ENCODE data around the gene ACSBG1. TPM values are rescaled to one million over a fixed set of nuclear protein-coding genes. Genes with fewer than 3 reads are reported as not detected.

The ACSBG1 gene
- total RNA-seq, 1 donor from 2014 or later, result 0.35 TPM

DNA sequence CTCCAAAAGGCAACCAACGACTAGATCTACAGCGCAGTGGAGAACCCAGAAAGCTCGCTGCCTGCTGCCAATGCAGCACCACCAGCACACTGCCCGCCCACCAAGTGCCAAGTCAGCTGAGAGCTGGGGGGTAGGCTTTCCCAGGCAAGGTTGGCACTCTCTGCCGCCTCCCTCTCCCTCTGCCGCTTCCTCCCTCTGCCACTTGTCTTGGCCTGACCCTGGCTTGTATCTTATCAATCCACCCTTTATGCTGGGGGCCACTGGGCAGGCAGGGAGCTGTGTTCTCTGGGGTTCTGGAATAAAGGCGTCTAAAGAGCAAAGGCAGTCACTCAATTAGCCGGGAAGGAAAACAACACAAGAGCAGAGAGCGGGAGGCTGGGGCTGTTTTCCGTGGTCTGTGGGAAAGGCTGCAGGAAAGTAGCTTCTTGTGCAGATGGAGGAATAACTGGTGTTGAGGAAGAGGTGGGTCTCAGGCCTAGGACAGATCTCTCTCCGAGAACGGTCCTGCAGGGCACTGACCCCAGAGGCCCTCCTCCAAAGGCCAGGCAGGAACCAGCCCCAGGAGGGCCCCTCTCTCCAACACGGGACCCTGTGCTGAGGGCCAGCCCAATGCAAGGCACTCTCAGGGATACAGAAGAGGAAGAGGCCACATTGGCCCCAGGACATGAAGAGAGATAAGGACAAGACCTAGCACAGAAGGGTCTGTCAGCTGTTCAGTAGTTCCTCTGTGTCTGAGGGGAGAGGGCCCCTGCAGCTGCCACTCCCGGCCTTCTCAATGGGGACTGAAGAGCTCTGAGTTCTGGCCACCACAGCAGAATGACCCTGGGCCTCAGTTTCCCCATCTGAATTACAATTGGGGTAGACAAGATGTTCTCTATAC is 30.8 kb downstream of the ACSBG1 start:
- TF ChIP-seq, protein P1, sequence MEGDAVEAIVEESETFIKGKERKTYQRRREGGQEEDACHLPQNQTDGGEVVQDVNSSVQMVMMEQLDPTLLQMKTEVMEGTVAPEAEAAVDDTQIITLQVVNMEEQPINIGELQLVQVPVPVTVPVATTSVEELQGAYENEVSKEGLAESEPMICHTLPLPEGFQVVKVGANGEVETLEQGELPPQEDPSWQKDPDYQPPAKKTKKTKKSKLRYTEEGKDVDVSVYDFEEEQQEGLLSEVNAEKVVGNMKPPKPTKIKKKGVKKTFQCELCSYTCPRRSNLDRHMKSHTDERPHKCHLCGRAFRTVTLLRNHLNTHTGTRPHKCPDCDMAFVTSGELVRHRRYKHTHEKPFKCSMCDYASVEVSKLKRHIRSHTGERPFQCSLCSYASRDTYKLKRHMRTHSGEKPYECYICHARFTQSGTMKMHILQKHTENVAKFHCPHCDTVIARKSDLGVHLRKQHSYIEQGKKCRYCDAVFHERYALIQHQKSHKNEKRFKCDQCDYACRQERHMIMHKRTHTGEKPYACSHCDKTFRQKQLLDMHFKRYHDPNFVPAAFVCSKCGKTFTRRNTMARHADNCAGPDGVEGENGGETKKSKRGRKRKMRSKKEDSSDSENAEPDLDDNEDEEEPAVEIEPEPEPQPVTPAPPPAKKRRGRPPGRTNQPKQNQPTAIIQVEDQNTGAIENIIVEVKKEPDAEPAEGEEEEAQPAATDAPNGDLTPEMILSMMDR (conservative IDR thresholded peaks at IDR 0.05; ENCODE audit: low read depth, low read length), result no peak
- DNase-seq (ENCODE audit: low read depth), result no peak
- H3K4me3 ChIP-seq (ENCODE audit: low read depth, low read length), result no peak overlapping the region

DNA sequence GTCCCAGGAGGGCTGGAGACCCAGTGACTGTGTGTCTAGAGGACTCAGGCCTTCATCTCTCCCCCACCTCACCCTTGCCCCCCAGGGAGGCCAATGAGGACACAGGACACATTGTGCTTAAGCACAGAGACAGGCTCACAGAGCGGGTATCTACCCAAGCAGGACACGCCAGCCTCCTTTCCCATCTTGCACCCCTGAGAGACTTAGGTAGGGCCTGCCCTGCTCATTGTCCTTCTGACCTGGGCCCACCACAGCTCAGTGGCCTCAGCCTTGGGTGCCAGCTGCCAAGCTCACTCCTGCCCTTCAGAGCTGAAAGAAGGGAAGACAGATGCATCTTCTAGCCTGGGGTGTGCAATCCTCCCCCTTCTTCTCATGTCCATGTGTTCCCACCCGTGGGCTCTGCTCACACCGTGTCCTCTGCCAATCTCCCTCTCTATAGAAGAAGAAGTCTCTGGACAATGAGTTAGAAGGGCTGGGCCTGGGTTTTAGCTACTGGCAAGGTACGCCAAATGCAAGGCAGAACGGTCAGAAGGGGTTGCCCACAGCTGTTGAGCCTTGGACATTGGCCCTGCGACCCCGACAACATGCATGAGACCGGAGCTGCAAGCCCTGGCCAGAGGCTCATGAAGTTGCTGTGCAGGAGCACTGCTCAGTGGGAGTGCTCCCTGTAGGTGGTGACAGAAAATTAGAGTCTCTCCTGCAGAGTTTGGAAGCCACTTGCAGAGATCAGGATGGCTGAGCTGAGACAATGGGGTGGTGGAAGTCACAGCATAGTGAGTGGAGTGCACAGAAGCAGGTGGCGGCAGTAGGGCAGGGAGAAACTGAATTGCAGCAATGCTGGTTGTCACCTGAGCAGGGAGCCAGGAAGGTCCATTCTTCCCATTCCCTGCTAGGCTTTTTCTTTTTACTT is 32.8 kb downstream of the ACSBG1 start:
- H3K4me3 ChIP-seq (ENCODE audit: low read depth, low read length), result no peak overlapping the region
- TF ChIP-seq, protein P1 (conservative IDR thresholded peaks at IDR 0.05; ENCODE audit: low read depth, low read length), result no peak
- no peak for DNase-seq (ENCODE audit: low read depth)

DNA sequence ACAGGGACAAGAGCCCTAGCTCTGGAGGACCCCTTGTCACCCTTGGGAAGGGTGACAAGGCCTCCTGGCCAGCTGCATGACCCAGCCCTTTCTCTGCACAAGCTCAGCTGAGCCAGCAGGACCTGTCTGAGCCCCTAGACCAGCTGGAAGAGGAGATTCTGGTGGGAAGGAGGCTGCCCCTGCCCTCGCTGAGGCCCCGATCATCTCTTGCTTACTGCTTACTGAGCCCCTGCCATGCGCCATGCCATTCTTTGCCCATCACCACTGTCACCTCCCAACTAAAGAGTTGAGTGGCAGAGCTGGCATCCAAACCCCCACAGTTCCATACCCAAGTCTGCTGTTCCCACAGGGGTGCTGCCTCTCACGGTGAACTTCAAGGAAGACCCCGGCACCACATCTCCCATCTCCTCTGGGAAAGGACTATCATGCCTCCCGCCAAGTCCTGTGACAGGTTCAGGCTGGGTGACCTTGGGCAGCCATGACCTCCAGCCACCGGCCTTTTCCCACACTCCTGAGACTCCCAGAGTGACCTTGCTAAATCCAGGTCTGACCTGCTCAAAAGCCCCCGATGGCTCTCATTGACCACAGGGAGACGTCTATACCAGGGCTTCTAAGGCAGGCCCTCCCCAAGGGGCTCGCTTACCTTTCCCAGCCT is 34.0 kb downstream of the ACSBG1 start:
- DNase-seq (ENCODE audit: low read depth), result no peak
- H3K4me3 ChIP-seq (ENCODE audit: low read depth, low read length), result no peak overlapping the region
- TF ChIP-seq, protein P1 (conservative IDR thresholded peaks at IDR 0.05; ENCODE audit: low read depth, low read length), result no peak

DNA sequence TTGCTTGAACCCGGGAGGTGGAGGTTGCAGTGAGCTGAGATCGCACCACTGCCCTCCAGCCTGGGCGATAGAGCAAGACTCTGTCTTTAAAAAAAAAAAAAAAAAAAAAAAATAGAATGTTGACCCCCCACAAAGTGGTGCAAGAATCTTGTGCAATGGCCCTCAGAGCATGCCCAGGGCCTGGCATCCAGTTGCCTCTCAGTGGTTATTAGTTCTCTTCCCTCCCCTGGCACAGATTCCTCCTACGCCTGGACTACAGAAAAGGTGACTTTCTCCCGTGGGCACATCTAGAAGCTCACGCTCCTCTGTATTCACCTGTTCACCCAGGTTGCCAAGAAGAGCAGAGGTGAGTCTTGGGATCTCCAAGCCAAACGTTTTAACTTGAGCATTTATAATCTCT is 36.7 kb downstream of the ACSBG1 start:
- TF ChIP-seq, protein P1 (conservative IDR thresholded peaks at IDR 0.05; ENCODE audit: low read depth, low read length), result no peak
- DNase-seq (ENCODE audit: low read depth), result no peak

DNA sequence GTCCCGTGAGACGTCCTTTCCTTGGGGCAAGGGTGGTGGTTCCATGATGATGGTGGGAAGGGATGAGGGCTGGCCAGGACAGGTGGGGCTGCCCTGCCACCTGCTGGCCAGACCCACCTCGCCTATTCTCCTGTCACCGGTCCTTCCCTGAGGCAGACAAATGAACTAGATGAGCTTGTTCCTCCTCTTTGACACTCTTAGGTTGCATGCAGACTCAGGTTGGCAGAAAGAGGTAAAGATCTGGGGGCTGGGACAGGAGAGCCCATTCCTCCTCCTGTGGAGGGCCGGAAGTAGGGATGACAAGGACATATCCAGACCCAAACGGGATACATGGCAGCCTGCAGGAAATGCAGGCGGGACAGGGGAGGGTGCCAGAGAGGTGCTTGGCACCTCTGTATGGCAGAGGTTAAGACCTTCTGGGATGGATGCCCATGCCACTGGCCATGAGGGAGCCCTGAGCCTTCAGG is 38.6 kb downstream of the ACSBG1 start:
- H3K4me3 ChIP-seq (ENCODE audit: low read depth, low read length), result no peak overlapping the region
- TF ChIP-seq, protein P1 (conservative IDR thresholded peaks at IDR 0.05; ENCODE audit: low read depth, low read length), result peak; percentile 79
- DNase-seq (ENCODE audit: low read depth), result no peak

More for the DNA sequence above, 36.7 kb downstream of the ACSBG1 start:
- no peak overlapping the region for H3K4me3 ChIP-seq (ENCODE audit: low read depth, low read length)

DNA sequence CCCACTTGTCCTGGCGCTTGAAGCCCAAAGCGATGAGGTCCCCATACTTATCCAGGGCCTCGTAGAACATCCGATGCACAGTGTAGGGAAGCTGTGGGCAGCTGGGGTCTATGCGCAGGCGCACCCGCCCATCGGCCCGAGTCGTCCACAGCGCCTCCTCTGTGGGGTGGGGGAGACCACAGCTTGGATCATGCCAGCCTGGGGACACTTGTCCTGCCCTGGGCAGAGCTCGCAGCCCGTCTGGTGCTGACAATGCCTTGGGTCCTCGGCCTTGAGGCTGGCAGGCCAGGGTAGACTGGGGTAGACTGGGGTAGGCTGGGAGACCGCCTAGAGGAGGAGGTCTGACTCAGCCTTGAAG is 39.8 kb downstream of the ACSBG1 start:
- TF ChIP-seq, protein P1 (conservative IDR thresholded peaks at IDR 0.05; ENCODE audit: low read depth, low read length), result no peak
- DNase-seq (ENCODE audit: low read depth), result no peak
- H3K4me3 ChIP-seq (ENCODE audit: low read depth, low read length), result no peak overlapping the region
